GM18858 (cell line): ENCODE measurements around the gene COL18A1.
"Not testable (repeated sequence)": the region's sequence is repeated elsewhere in the genome, so short reads cannot be mapped to it uniquely, and the experiment has no call there.

ENCODE experiments used
- ATAC-seq: cut with Tn5 transposase; IDR thresholded peaks from one replicate; pipeline ENCODE4 v1.9.1; 2021; ENCODE audit not compliant: unreplicated experiment

The COL18A1 gene

DNA sequence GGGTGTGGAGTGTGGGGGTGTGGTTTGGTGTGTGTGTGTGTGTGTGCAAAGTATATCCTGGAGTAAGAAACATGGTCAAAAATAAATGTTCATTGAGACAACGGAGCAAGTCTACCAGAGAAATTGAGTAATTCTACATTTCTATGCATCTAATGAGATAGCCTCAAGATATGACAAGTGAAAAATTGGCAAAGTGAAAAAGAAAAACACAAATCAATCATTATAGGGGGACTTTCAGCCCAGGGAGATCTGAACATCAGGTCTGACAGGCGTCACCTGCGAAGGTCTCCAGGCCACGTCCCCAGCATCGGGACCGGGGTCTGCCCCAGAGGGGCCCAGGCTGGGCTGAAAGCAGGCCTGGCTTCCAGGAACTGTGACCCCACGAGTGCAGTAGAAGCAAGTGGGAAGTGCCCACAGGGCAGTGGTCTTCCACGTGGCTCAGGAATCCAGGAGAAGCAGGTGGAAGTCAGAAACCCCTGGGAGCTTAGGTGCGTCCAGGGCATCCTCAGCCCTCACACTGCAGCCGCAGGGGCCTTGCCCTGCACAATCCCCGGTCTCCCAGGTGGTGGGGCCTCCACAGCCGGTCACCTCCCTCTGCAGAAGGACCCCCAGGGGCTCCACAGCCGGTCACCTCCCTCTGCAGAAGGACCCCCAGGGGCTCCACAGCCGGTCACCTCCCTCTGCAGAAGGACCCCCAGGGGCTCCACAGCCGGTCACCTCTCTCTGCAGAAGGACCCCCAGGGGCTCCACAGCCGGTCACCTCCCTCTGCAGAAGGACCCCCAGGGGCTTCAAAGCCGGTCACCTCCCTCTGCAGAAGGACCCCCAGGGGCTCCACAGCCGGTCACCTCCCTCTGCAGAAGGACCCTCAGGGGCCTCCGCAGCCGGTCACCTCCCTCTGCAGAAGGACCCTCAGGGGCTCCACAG is 96.4 kb downstream of the COL18A1 start:
- not testable (repeated sequence) for ATAC-seq

DNA sequence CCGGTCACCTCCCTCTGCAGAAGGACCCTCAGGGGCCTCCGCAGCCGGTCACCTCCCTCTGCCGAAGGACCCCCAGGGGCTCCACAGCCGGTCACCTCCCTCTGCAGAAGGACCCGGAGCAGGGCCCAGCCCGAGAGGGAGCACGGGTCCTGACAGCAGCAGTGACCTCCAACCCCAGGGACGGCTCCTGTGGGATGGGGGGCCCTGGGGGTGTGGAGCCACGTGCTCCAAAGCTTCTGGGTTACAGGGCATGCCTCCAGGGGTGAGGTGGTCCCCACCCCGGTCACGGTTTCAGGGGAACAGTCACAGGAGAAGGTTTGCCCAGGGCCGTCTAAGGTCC is 97.0 kb downstream of the COL18A1 start:
- no peak for ATAC-seq

DNA sequence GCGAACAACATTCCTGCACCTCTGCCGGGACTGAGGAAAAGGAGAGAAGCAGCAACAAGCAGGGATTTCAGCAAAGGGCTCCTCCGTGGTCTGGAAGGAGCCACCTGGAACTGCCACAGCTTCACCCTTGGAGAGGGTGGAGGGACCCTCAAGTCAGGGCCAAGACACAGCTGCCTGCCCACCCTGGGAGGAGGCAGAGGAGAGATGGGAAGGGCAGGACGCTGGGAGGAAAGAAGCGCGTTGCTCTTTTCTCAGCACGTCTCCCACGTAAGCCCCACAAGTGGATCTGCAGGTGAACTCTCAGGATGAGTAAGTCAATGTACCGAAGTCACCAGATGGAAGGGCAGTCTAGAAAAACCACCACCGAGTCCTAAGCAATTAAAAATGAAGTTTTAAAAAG is 97.6 kb downstream of the COL18A1 start:
- ATAC-seq, result no peak

DNA sequence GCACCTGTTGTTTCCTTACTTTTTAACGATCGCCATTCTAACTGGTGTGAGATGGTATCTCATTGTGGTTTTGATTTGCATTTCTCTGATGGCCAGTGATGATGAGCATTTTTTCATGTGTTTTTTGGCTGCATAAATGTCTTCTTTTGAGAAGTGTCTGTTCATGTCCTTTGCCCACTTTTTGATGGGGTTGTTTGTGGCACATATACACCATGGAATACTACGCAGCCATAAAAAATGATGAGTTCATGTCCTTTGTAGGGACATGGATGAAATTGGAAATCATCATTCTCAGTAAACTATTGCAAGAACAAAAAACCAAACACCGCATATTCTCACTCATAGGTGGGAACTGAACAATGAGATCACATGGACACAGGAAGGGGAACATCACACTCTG is 98.3 kb downstream of the COL18A1 start:
- not testable (repeated sequence) for ATAC-seq

DNA sequence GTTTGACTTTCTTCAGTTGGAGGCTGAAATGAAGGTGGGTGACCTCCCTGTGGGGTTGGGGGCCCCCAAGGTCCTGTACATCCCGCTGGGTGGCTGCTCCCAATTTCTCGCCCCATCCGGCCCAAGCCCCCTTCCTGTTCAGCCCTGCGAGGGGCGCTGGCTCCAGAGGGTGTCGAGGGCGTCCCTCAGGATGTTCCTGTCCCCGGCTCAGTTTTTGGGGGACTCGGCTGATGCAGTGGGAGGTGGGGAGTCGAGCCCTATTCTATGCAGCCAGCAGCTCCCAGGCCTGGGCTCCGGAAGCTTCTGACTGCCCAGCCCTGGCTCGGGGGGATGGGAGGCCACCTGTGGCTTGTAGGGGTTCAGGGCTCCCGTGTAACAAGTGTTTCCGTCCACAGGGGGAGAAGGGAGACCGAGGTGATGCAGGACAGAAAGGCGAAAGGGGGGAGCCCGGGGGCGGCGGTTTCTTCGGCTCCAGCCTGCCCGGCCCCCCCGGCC is 99.1 kb downstream of the COL18A1 start:
- no peak for ATAC-seq

DNA sequence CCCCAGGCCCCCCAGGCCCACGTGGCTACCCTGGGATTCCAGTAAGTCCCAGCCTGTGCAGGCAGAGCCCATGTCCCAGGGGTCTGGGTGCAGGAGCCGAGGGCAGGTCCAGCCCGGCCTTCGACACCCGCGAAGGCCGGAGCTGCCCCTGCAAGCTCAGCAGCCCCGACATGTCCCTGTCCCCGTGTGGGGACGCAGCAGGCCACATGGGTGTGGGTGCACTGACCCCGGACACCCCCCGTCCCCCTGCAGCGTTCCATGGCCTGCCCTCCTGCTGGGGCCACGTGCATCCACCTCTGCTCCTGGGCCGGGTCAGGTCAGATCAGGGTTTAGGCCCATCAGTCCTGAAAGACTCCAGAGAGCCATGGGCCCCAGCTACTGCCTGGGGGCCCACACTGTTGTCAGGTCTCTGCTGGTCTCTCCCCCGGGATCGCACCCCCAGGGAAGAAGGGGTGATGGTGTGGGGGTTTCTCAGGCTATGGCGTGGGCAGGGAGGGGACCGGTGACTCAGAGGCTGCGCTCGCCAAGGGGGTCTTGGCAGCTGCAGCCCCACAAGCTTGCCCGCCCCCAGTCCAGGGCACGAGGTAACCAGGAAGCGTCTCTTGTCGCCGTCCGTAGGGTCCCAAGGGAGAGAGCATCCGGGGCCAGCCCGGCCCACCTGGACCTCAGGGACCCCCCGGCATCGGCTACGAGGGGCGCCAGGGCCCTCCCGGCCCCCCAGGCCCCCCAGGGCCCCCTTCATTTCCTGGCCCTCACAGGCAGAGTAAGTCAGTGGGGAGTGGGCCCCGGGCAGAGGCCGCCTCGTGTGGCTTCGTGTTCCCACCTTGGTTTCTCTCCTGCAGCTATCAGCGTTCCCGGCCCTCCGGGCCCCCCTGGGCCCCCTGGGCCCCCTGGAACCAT is 99.8 kb downstream of the COL18A1 start:
- no peak for ATAC-seq

DNA sequence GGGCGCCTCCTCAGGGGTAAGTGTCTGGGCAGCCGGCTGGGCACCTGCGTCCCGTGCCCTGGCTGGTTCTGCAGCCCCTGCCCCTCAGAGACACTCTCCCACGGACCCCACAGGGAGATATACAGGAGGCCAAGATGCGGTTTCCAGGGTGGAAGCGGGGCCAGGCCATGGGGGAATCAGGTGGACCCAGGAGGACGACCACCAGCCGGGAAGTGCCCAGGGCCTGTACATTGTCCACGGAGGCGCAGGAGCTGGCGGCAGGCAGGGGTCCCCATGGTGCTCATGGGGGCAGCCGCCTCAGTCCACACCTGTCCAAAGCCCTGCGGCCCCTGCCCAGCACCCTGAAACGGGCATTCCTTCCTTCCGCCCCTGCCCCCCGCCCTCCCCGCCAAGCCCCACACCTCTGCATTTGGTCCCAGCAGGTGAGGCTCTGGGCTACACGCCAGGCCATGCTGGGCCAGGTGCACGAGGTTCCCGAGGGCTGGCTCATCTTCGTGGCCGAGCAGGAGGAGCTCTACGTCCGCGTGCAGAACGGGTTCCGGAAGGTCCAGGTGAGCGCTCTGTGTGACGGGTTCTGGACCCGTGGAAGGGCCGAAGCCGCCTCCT is 100.6 kb downstream of the COL18A1 start:
- ATAC-seq, result no peak

DNA sequence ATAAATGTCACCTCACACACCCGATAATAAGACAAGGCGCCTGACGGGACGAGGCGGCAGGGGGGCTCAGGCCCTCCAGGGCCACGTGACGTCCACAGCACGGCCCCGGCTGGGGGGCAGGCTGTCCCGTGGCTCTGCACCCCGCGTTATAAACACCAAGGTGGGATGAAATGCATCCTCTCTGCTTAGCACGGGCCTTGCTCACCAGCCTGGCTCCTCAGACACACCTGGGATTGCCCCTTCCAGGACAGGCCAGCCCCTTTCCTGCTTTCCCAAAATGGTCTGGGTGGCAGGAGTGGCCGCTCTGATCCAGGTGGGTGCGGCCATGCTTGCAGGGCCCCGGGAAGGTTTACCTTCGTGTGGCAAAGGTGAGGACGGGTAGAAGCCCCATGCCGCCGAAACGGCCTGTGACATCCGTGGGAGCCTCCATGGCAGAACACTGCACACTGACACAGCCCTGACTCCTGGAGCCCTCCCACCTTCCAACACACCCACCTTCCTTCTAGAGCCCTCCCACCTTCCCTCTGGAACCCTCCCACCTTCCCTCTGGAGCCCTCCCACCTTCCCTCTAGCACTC is 101.4 kb downstream of the COL18A1 start:
- ATAC-seq, result no peak

DNA sequence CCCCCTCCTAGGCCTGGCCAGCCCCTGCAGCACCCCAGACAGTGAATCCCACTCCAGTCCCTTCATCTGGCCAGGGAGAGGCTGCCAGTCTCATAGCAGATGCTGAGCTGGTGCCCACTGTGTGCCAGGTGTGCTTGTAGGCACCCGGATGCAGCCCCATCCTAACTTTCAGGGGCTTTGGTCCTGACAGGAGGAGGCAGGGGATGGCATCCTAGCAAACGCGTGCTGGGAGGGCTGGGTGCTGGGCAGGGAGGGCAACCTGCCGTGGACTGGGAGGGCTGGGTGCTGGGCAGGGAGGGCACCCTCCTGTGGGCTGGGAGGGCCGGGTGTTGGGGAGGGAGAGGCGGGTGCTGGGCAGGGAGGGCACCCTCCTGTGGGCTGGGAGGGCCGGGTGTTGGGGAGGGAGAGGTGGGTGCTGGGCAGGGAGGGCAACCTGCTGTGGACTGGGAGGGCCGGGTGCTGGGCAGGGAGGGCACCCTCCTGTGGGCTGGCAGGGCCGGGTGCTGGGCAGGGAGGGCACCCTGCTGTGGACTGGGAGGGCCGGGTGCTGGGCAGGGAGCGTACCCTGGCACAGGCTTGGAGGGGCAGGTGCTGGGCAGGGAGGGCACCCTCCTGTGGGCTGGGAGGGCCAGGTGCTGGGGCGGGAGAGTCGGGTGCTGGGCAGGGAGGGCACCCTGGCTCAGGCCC is 102.0 kb downstream of the COL18A1 start:
- no peak for ATAC-seq

DNA sequence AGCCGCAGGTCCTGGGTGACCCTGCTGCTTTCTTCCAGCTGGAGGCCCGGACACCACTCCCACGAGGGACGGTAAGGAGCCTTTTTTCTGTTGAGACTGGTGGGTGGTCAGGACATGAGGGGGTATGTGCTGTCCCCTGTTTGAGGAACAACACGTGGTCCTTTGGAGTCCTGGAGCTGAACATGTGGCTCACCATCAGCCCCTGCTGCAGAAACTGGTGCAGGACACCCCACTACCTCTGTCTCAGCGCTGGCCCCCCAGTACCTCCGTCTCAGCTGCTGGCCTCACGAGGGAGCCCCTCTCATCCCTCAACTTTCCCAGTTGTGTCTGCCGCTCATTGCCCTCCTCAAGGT is 102.5 kb downstream of the COL18A1 start:
- no peak for ATAC-seq

DNA sequence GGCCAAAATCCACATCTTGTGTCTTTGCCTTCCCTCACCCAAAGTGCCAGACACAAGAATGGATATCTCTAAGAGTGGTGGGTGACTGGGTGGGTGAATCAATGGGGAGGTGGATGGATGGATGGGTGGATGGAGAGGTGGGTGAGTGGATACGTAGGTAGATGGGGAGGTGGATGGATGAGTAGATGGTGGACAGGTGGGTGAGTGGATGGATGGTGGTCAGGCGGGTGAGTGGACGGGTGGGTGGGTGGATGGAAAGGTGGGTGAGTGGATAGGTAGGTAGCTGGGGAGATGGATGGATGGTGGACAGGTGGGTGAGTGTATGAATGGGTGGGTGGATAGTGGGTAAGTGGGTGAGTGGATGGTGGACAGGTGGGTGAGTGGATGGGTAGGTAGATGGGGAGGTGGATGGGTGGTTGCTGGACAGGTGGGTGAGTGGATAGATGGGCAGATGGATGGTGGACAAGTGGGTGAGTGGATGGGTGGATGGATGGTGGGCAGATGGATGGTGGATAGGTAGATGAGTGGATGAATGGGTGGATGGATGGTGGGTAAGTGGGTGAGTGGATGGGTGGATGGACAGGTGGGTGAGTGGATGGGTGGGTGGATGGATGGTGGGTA is 103.0 kb downstream of the COL18A1 start:
- ATAC-seq, result no peak

DNA sequence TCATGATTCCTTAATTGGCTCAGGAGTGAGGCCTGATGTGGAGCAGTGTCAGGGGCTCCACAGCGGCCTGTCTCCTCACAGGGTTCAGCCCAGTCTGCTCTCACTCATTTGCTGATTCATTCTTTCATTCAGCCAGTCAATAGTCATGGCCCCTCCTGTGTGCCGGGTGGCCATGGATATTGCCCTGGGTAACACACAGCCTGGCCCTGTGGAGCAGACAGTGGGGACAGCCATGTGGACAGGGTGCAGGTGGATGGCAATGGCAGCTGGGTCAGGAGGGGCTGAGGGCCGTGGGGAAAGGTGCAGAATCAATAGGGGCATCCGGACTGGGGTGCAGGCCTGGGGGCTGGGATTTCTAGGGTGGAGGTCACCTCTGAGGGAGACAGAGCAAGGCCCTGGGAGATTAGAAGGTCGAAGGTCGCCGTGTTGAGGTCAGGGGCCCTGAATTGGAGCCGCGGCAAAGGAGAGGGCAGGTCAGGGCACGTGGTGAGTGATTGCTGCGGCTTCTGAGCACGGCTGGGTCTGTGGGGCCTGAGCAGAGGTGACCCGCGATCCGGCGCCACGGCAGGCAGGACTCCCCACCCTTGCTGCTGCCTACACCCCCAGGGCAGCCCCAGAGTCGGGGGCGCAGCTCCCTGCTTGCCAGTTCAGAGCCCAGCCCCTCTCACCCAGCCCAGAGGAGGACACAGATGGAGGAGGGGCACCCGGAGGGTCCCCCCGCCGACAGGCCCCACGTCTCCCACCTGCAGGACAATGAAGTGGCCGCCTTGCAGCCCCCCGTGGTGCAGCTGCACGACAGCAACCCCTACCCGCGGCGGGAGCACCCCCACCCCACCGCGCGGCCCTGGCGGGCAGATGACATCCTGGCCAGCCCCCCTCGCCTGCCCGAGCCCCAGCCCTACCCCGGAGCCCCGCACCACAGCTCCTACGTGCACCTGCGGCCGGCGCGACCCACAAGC is 103.9 kb downstream of the COL18A1 start:
- ATAC-seq, result no peak

DNA sequence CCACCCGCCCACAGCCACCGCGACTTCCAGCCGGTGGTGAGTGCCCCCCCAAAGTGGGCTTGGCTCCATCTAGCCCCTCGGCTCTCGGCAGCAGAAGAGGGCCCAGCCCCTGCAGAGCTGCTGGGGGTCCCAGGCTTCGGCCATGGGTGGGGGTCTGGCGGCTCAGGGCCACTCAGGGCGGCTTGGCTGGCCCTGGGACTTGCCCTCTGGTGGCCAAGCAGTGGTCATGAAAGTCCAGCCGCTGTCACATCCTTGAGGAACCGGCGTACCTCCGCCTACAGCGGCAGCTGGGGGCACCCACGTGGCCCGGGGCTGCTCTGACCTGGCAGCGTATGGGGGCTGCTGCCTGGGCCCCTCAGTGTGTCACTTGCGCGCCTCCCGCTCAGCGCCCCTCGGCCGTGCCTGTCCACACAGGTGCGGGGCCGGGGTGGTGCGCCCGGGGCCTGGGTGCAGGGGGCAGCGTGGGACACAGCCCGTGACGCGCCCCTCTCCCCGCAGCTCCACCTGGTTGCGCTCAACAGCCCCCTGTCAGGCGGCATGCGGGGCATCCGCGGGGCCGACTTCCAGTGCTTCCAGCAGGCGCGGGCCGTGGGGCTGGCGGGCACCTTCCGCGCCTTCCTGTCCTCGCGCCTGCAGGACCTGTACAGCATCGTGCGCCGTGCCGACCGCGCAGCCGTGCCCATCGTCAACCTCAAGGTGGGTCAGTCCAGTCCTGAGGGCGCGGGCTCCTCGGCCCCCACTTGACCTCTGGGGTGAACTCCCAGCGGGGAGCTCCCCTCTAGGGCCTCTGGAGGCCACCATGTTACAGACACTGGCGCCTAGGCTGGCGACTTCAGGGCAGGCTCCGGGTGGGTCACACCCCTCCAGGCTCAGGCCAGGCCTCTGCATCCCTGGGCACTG is 104.9 kb downstream of the COL18A1 start:
- ATAC-seq, result no peak

DNA sequence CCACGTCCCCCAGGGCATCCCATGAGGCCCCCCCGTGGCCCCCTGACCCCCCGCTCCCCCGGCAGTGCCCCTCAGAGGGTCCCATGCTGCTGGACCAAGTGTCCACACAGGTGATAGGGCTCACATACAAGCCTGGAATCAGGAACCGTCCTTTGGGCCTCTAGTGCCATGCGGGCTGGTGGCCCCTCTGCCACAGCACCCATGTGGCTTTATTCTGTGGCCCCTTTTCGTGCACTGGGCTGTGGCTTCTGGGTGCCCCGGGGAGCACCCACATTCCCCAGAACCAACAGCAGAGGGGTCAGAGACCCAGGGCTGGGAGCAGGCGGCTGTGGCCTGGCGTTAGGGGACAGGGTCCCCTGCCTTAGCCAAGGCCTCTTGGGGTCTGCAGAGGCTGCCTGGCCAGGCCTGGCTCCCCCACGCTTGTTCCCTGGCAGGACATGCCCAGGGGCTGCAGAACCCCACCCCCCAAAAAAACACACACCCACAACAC is 105.5 kb downstream of the COL18A1 start:
- no peak for ATAC-seq

DNA sequence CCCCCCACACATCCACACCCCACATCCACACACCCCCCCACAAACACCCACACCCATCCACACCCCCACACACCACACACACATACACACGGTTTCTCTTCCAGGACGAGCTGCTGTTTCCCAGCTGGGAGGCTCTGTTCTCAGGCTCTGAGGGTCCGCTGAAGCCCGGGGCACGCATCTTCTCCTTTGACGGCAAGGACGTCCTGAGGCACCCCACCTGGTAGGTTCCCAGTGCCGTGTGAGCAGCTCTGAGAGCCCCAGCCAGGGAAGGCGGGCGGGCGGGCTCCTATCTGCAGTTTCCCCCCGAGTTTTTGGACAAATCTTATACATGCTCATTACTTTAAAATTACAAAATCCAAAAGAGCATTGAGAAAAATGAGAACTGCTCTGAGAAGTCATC is 106.0 kb downstream of the COL18A1 start:
- no peak for ATAC-seq

DNA sequence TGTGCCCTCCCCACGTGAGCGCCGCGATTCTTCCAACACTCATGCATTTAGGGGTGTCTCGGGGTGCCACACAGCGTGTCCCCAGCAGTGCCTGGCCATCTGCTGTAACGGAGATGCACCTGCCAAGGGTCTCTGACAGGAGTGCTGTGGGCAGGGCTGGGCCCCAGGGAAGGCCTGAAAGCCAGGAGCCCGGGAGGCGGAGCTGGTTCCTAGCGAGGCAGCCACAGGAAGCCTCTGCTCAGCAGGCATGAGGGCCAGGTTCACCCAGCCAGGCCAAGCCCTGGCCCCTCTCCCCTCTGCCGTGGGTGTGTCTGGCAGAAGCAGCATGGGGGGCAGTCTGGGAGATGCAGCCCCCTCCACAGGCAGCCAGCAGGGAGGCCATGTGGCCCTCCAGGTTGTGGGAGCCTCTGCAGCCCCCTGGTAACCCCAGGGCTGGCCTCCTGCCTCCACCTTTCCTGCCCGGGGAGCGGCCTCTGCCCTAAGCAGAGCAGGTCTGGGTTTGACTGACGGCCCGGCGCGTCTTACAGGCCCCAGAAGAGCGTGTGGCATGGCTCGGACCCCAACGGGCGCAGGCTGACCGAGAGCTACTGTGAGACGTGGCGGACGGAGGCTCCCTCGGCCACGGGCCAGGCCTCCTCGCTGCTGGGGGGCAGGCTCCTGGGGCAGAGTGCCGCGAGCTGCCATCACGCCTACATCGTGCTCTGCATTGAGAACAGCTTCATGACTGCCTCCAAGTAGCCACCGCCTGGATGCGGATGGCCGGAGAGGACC is 106.9 kb downstream of the COL18A1 start:
- ATAC-seq, result no peak

DNA sequence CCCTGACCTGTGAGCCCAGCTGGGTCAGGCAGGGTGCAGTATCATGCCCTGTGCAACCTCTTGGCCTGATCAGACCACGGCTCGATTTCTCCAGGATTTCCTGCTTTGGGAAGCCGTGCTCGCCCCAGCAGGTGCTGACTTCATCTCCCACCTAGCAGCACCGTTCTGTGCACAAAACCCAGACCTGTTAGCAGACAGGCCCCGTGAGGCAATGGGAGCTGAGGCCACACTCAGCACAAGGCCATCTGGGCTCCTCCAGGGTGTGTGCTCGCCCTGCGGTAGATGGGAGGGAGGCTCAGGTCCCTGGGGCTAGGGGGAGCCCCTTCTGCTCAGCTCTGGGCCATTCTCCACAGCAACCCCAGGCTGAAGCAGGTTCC is 107.6 kb downstream of the COL18A1 start:
- no peak for ATAC-seq
